HG02840 (cell line): ENCODE results near the gene LOXL3.

Experiments
- ATAC-seq: cut with Tn5 transposase; IDR thresholded peaks from one replicate; pipeline ENCODE4 v1.9.1; 2021; ENCODE audit warnings: mild to moderate bottlenecking, moderate library complexity, moderate number of reproducible peaks; ENCODE audit not compliant: unreplicated experiment, low FRiP score

LOXL3 gene

GRCh38 chr2:74530239-74531187 is 23.2 kb downstream of the LOXL3 start:
- ATAC-seq = peak; percentile 26

- ATAC-seq = peak; percentile 77
These were observed 24.1 kb downstream of the LOXL3 start, which contains the start of the genes AUP1 and HTRA2 for GRCh38 chr2:74529357-74530238. Gene AUP1, minus strand, starts transcription at chr2:74529706. Its CDS starts 77 bp downstream, at chr2:74529629. Gene HTRA2, plus strand, starts transcription at chr2:74529933. Its CDS starts 74 bp downstream, at chr2:74530007.

GRCh38 chr2:74528600-74529356 is 25.0 kb downstream of the LOXL3 start:
- peak; percentile 11 for ATAC-seq

GRCh38 chr2:74527741-74528140 is 26.0 kb downstream of the LOXL3 start:
- no peak for ATAC-seq

- ATAC-seq = no peak
These were observed 27.0 kb downstream of the LOXL3 start for GRCh38 chr2:74526649-74527230.

- no peak for ATAC-seq
These were observed 27.8 kb downstream of the LOXL3 start, which contains the start of gene DQX1 for GRCh38 chr2:74525717-74526648. Gene DQX1, minus strand, starts transcription at chr2:74526231. Its CDS starts 502 bp downstream, at chr2:74525729.

GRCh38 chr2:74524955-74525716 is 28.6 kb downstream of the LOXL3 start:
- ATAC-seq = no peak

GRCh38 chr2:74524005-74524404 is 29.7 kb downstream of the LOXL3 start:
- ATAC-seq = no peak

GRCh38 chr2:74522516-74522915 is 31.2 kb downstream of the LOXL3 start:
- ATAC-seq = no peak

- no peak for ATAC-seq
These were observed 37.1 kb downstream of the LOXL3 start for GRCh38 chr2:74516650-74517049.

- ATAC-seq = no peak
These were observed 37.6 kb downstream of the LOXL3 start for GRCh38 chr2:74515981-74516633.

GRCh38 chr2:74515271-74515980 is 38.3 kb downstream of the LOXL3 start:
- ATAC-seq = no peak

GRCh38 chr2:74514368-74515270 is 39.1 kb downstream of the LOXL3 start, which contains the start of gene TLX2:
Gene TLX2, plus strand, starts transcription at chr2:74514450. Its CDS starts 357 bp downstream, at chr2:74514807.
- ATAC-seq = no peak

GRCh38 chr2:74513605-74514367 is 40.0 kb downstream of the LOXL3 start:
- ATAC-seq = no peak
